Choroid plexus epithelial cell (primary cell): ENCODE results near the gene AQP6.
A peak's percentile ranks its signal among the peaks of the same experiment; 100 is the strongest.

ENCODE experiments used
- DNase-seq: peaks from one replicate; pipeline ENCODE4 v3.0.0-alpha.2; 2010; ENCODE audit warnings: low read depth
- H3K4me3 ChIP-seq: 2 replicates; pipeline ENCODE4 v1.5.1; 2011; ENCODE audit warnings: low read depth, mild to moderate bottlenecking, control low read depth, low read length, moderate library complexity
- TF ChIP-seq, protein P1 (sequence below): conservative IDR thresholded peaks from 2 replicates; pipeline ENCODE4 v1.5.1; 2011; ENCODE audit warnings: low read depth, mild to moderate bottlenecking, control low read depth, inconsistent platforms, low read length, moderate library complexity

The AQP6 gene

DNA sequence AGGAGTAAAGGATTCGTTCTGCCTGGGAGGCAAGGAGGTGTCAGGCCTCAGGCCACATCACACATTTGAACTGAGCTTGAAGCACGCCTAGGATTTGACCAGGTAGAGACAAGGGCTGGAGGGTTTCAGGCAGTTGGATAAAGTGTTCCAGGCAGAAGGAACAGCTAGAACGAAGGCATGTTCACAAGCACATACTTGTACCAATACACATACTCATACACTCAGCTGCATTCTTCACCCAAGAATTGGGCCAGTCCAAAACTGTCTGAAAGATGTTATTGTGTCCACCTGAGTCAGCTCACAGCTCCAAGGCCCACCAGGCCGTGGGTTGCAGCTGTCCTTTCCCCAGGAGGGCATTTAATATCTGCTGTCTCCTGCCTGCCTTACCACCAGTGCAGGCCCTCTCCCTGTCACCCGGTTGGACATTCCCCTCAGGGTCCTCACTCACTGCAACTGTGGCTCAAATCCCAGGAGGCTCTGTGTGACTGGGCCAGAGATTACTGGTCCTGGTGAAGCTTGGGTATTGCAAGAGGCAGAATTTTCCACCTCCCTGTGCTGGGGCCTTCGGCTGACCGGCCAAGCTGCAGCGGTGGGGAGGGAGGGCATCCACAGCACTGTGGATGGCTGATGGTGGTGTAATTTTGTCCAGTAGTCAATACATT is 35.0 kb upstream of the AQP6 start:
- H3K4me3 ChIP-seq: no peak overlapping the region
- no peak for DNase-seq
- TF ChIP-seq, protein P1, sequence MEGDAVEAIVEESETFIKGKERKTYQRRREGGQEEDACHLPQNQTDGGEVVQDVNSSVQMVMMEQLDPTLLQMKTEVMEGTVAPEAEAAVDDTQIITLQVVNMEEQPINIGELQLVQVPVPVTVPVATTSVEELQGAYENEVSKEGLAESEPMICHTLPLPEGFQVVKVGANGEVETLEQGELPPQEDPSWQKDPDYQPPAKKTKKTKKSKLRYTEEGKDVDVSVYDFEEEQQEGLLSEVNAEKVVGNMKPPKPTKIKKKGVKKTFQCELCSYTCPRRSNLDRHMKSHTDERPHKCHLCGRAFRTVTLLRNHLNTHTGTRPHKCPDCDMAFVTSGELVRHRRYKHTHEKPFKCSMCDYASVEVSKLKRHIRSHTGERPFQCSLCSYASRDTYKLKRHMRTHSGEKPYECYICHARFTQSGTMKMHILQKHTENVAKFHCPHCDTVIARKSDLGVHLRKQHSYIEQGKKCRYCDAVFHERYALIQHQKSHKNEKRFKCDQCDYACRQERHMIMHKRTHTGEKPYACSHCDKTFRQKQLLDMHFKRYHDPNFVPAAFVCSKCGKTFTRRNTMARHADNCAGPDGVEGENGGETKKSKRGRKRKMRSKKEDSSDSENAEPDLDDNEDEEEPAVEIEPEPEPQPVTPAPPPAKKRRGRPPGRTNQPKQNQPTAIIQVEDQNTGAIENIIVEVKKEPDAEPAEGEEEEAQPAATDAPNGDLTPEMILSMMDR: no peak

DNA sequence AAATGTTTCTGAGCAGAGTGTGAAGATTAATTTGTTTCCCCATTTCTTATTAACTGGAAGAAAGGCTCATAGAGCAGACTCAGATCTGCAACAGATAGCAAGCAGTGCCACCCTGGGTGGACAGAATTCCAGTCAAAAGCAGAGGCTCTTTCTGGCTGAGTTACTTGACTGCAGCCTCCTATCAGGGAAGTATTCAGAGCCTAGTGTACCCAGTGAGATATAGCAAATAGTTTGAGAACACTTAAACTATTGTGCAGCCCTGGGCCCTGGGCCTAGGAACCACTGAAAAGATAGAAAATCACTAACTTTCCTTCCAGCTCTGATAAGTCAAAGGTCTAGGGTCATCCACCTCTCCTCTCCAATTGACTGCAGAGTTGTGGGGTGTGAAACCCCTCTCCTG is 33.4 kb upstream of the AQP6 start:
- TF ChIP-seq, protein P1: no peak
- no peak for DNase-seq
- H3K4me3 ChIP-seq: no peak overlapping the region

DNA sequence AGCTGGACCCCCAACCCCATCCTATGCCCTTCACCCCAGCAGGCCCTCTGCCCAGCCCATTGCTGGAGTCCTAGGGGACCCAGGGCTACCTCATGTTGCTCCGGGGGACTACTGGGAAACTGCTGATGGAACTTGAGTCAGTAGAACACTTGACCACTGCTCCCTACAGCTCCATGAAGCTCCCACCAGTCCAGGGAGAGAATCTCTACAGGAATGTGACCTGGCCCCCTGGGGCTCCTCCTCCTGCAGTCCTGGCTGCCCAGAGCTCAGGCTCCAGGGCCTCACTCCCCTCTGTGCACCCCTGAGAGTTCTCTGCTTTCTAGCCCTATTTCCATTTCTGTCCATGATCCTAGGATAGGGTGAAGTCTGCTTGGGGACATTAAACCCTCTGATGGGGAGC is 33.0 kb upstream of the AQP6 start:
- no peak overlapping the region for H3K4me3 ChIP-seq
- DNase-seq: peak; percentile 26
- TF ChIP-seq, protein P1: no peak

DNA sequence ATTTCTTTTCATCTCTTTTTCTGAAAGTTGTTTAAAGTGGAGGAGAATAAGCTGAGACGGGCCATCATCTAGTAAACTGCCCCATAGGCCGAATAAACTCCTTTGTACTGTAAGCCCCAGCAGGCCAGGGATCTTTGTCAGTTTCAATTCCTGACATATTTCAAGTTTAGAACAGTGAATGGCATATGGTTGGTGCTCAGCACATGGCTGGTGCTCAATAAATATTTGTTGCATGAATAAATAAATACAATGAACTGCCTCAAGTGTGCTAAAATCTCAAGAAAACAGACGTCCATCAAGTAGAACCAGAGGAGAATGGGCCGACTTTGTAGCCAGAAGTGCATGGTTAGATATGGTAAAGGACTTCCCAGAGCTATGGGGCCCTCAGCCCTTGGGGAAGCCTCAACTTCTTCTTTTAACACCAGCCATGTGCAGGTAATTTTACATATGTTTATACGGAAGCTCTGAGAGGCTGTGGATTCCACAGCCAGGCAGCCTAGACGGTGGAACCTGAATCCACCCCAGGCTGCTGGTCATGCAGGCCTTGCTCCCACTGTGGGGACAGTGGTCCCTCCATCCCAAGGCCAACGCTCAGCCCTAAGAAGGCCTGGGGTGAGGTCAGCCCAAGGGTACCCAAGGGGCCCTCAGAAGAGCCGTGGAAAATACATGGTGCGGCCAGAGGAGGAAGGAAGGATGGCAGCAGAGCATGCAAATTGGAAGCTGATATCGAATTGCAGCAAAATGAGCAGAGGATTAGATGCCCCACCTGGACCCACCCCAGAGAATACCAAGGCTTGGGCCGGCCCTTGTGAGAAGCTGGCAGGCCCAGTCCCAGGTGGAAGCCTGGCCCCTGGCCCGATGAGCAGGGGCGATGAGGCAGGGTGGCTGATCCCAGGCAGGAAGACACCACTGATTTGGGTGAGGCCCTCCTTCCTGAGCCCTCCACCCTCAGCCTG is 30.9 kb upstream of the AQP6 start:
- no peak for DNase-seq

DNA sequence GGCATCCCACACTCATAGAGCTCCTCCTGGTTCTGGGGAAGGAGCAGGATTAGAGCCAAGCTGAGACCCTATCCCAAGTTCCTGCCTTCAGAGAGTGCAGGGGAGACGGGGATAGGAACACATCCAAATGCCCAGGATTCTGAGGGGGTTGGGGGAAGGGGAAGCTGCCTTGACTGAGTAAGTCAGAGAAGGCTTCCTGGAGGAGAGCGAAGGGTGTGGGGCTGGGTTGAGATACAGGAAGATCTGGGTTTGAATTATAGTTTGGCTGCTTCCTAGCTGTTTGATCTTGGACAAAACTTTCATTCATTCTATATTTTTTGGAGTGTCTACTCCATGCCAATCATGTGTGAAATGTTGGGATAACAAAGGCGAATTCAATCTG is 30.2 kb upstream of the AQP6 start:
- DNase-seq: no peak
- H3K4me3 ChIP-seq: no peak overlapping the region
- TF ChIP-seq, protein P1: no peak

More for the DNA sequence above, 30.9 kb upstream of the AQP6 start:
- TF ChIP-seq, protein P1: no peak
- no peak overlapping the region for H3K4me3 ChIP-seq

DNA sequence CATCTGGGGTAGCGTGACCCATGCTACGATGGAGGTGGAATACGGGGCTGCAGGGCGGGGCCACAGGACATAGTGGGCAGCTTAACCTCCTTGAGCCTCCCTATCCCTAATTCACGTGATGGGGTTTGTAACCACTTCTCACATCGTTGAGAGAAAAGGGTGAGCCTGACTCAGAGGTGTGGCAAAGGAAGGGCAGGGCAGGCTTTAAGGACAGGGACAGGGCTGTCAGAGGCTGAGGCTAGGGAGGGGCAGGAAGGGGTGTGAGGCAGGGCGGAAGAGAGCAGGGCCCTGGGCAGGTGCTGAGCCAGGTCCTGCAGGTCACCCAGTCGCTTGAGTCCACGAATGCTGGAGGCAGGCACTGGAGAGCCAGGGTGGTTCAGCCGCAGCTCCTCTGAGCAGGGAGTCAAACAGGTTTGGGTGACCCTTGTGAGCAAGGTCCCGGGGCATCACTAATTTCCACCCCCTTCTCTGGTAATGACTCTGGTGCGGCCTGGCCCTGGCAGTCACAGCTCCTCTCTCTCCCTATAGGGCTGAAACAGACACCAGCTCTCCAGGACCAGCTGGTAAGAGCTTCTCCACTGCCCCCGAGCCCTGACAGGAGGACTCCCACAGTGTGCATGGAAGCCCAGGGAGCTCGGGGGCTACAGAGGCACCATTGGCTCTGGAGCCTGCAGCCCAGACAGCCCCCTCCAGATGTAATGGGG is 29.7 kb upstream of the AQP6 start:
- TF ChIP-seq, protein P1: no peak
- H3K4me3 ChIP-seq: no peak overlapping the region
- no peak for DNase-seq
